ENCODE data around the gene IL1F10.

IL1F10 gene

DNA sequence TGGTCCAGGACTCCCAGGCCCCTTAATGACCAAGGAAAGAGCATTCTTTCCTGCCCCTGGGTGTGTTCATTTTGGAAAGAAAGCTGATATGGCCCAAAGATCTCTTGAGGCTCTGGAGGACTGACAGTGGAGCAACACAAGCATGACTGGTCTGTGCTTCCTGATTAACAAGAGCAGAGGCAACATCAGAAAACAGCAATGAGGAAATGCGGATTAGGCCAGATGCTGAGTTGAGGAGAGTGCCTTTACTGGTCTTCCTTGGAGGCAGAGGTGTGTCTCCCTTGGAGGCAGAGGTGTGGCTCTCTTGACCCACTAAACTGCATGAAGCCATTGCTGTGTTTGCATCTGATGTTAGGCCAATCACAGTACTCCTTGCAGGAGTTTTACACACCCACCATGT is 35.0 kb upstream of the IL1F10 start:
- DNase-seq (ENCODE audit: low read depth in 1 of 2, low spot score in 1 of 2): no peak

GRCh38 chr2:113034016-113034415 is 33.8 kb upstream of the IL1F10 start:
- no peak overlapping the region for H3K27ac ChIP-seq (replicated peaks)
- no peaks in the 10 kb centered on the region for H3K27me3 ChIP-seq (ENCODE audit: insufficient read depth, poor library complexity, severe bottlenecking)
- DNase-seq (ENCODE audit: low read depth in 1 of 2, low spot score in 1 of 2): no peak
- H3K4me3 ChIP-seq (replicated peaks; ENCODE audit: insufficient read depth, low read length): no peak overlapping the region
- TF ChIP-seq GABPA (IDR thresholded peaks at IDR 0.05; ENCODE audit: low read depth) (no peak), SPI1 (IDR thresholded peaks at IDR 0.05; ENCODE audit: borderline replicate concordance, low read depth) (no peak), POLR2AphosphoS5 (IDR thresholded peaks at IDR 0.05; ENCODE audit: low read depth) (no peak), CTCF (IDR thresholded peaks at IDR 0.05; ENCODE audit: insufficient read depth, low read length) (no peak)

More for the DNA sequence above, 35.0 kb upstream of the IL1F10 start:
- TF ChIP-seq CTCF (IDR thresholded peaks at IDR 0.05; ENCODE audit: insufficient read depth, low read length): no peak
- TF ChIP-seq, protein P1, sequence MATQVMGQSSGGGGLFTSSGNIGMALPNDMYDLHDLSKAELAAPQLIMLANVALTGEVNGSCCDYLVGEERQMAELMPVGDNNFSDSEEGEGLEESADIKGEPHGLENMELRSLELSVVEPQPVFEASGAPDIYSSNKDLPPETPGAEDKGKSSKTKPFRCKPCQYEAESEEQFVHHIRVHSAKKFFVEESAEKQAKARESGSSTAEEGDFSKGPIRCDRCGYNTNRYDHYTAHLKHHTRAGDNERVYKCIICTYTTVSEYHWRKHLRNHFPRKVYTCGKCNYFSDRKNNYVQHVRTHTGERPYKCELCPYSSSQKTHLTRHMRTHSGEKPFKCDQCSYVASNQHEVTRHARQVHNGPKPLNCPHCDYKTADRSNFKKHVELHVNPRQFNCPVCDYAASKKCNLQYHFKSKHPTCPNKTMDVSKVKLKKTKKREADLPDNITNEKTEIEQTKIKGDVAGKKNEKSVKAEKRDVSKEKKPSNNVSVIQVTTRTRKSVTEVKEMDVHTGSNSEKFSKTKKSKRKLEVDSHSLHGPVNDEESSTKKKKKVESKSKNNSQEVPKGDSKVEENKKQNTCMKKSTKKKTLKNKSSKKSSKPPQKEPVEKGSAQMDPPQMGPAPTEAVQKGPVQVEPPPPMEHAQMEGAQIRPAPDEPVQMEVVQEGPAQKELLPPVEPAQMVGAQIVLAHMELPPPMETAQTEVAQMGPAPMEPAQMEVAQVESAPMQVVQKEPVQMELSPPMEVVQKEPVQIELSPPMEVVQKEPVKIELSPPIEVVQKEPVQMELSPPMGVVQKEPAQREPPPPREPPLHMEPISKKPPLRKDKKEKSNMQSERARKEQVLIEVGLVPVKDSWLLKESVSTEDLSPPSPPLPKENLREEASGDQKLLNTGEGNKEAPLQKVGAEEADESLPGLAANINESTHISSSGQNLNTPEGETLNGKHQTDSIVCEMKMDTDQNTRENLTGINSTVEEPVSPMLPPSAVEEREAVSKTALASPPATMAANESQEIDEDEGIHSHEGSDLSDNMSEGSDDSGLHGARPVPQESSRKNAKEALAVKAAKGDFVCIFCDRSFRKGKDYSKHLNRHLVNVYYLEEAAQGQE (IDR thresholded peaks at IDR 0.05; ENCODE audit: insufficient replicate concordance, low read depth): no peak
- TF ChIP-seq SPI1 (IDR thresholded peaks at IDR 0.05; ENCODE audit: borderline replicate concordance, low read depth): no peak
- no peak for TF ChIP-seq GABPA (IDR thresholded peaks at IDR 0.05; ENCODE audit: low read depth)
- TF ChIP-seq POLR2AphosphoS5 (IDR thresholded peaks at IDR 0.05; ENCODE audit: low read depth): no peak
- H3K4me3 ChIP-seq (replicated peaks; ENCODE audit: insufficient read depth, low read length): no peak overlapping the region
- no peak overlapping the region for H3K27ac ChIP-seq (replicated peaks)
- peaks cover 4% of the 10 kb centered on the region for H3K27me3 ChIP-seq (ENCODE audit: insufficient read depth, poor library complexity, severe bottlenecking)

GRCh38 chr2:113036763-113037162 is 31.0 kb upstream of the IL1F10 start:
- H3K27ac ChIP-seq (replicated peaks): no peak overlapping the region
- TF ChIP-seq, protein P1 (IDR thresholded peaks at IDR 0.05; ENCODE audit: insufficient replicate concordance, low read depth): no peak
- TF ChIP-seq SPI1 (IDR thresholded peaks at IDR 0.05; ENCODE audit: borderline replicate concordance, low read depth) (no peak), POLR2AphosphoS5 (IDR thresholded peaks at IDR 0.05; ENCODE audit: low read depth) (no peak), GABPA (IDR thresholded peaks at IDR 0.05; ENCODE audit: low read depth) (no peak), CTCF (IDR thresholded peaks at IDR 0.05; ENCODE audit: insufficient read depth, low read length) (no peak)
- H3K4me3 ChIP-seq (replicated peaks; ENCODE audit: insufficient read depth, low read length): no peak overlapping the region
- H3K27me3 ChIP-seq (ENCODE audit: insufficient read depth, poor library complexity, severe bottlenecking): no peaks in the 10 kb centered on the region
- no peak for DNase-seq (ENCODE audit: low read depth in 1 of 2, low spot score in 1 of 2)

GRCh38 chr2:113038291-113038690 is 29.5 kb upstream of the IL1F10 start:
- Histone ChIP-seq H3K4me3 (replicated peaks; ENCODE audit: insufficient read depth, low read length) (no peak overlapping the region), H3K27ac (replicated peaks) (no peak overlapping the region), H3K27me3 (ENCODE audit: insufficient read depth, poor library complexity, severe bottlenecking) (no peaks in the 10 kb centered on the region)
- no peak for DNase-seq (ENCODE audit: low read depth in 1 of 2, low spot score in 1 of 2)
- TF ChIP-seq, protein P1 (IDR thresholded peaks at IDR 0.05; ENCODE audit: insufficient replicate concordance, low read depth): no peak
- TF ChIP-seq POLR2AphosphoS5 (IDR thresholded peaks at IDR 0.05; ENCODE audit: low read depth): no peak
- no peak for TF ChIP-seq CTCF (IDR thresholded peaks at IDR 0.05; ENCODE audit: insufficient read depth, low read length)
- no peak for TF ChIP-seq SPI1 (IDR thresholded peaks at IDR 0.05; ENCODE audit: borderline replicate concordance, low read depth)
- no peak for TF ChIP-seq GABPA (IDR thresholded peaks at IDR 0.05; ENCODE audit: low read depth)

All from HL-60 (cell line).